Activated CD4-positive, alpha-beta T cell treated with anti-CD3 and anti-CD28 coated beads, Interleukin-2, Interleukin-6, amounts not matched to agents 100 ng/mL and 50 ng/mL, durations not matched to agents 16 hours and 8 hours (primary cell): ENCODE results near the gene ADAM8.
"Not testable (repeated sequence)": the region's sequence is repeated elsewhere in the genome, so short reads cannot be mapped to it uniquely, and the experiment has no call there.

Experiments
- DNase-seq: peaks from one replicate; pipeline ENCODE4 v3.0.0-alpha.2; 2020

The ADAM8 gene

GRCh38 chr10:133248334-133248715 lies 28.3 kb downstream of the ADAM8 start:
- no peak for DNase-seq

- DNase-seq: no peak
These were observed 28.9 kb downstream of the ADAM8 start for GRCh38 chr10:133247681-133248333.

GRCh38 chr10:133246236-133246626 lies 30.4 kb downstream of the ADAM8 start:
- DNase-seq: no peak

GRCh38 chr10:133245439-133246235 lies 31.0 kb downstream of the ADAM8 start:
- DNase-seq: no peak

GRCh38 chr10:133243593-133243992 lies 33.1 kb downstream of the ADAM8 start:
- DNase-seq: no peak

- DNase-seq: no peak
These were observed 33.9 kb downstream of the ADAM8 start for GRCh38 chr10:133242611-133243356.

GRCh38 chr10:133241501-133242205 lies 35.0 kb downstream of the ADAM8 start:
- DNase-seq: no peak

GRCh38 chr10:133239990-133240389 lies 36.7 kb downstream of the ADAM8 start:
- DNase-seq: no peak

- no peak for DNase-seq
These were observed 38.2 kb downstream of the ADAM8 start for GRCh38 chr10:133238466-133238804.

GRCh38 chr10:133237588-133238465 lies 38.8 kb downstream of the ADAM8 start, which contains the start of gene VENTX:
Gene VENTX (plus strand): TSS chr10:133237855. CDS start chr10:133237915, 60 bp downstream.
- no peak for DNase-seq

- DNase-seq: no peak
These were observed 39.5 kb downstream of the ADAM8 start for GRCh38 chr10:133237241-133237587.

GRCh38 chr10:133236401-133237240 lies 40.0 kb downstream of the ADAM8 start:
- DNase-seq: no peak

- no peak for DNase-seq
These were observed 40.7 kb downstream of the ADAM8 start for GRCh38 chr10:133235932-133236331.

GRCh38 chr10:133235265-133235855 lies 41.3 kb downstream of the ADAM8 start:
- DNase-seq: no peak

- DNase-seq: not testable (repeated sequence)
These were observed 41.9 kb downstream of the ADAM8 start for GRCh38 chr10:133234796-133235195.

- no peak for DNase-seq
These were observed 44.6 kb downstream of the ADAM8 start for GRCh38 chr10:133231946-133232574.

- DNase-seq: no peak
These were observed 45.3 kb downstream of the ADAM8 start for GRCh38 chr10:133231244-133231945.

- DNase-seq: peak; percentile 14
These were observed 46.1 kb downstream of the ADAM8 start for GRCh38 chr10:133230387-133231195.

GRCh38 chr10:133230044-133230361 lies 46.7 kb downstream of the ADAM8 start, which contains the start of gene UTF1:
Gene UTF1 (plus strand): TSS chr10:133230217. CDS start chr10:133230289, 72 bp downstream.
- DNase-seq: no peak
